Right atrium auricular region (tissue), 2 donors: ENCODE data around the gene CPED1. TPM values are rescaled to one million over a fixed set of nuclear protein-coding genes. Genes with fewer than 3 reads are reported as not detected.

Source experiments
- DNase-seq: peaks from one replicate; pipeline ENCODE4 v3.0.0-alpha.2; 2019; ENCODE audit warnings: low spot score
- H3K27ac ChIP-seq, 2 donors: fragments of 200-600 bp; sonication (generic); 1 replicate in 1 of 2; 2 replicates in 1 of 2; pipeline ENCODE4 v1.5.1; 2016 to 2019
- H3K27me3 ChIP-seq, 2 donors: fragments of 200-600 bp; sonication (generic); one replicate each; pipeline versions ENCODE4 v1.5.1 to v1.6.0; 2017 to 2019
- H3K36me3 ChIP-seq: fragments of 200-600 bp; sonication (generic); one replicate; pipeline ENCODE4 v1.5.1; 2016
- H3K4me1 ChIP-seq, 2 donors: fragments of 200-600 bp; sonication (generic); one replicate each; pipeline versions ENCODE4 v1.5.1 to v1.6.0; 2017 to 2019
- H3K4me3 ChIP-seq, 2 donors: fragments of 200-600 bp; sonication (generic); 1 replicate in 1 of 2; 2 replicates in 1 of 2; pipeline ENCODE4 v1.5.1; 2017 to 2019; ENCODE audit warnings: mild to moderate bottlenecking in 1 of 2, moderate library complexity in 1 of 2
- H3K9me3 ChIP-seq, 2 donors: fragments of 200-600 bp; sonication (generic); one replicate each; pipeline ENCODE4 v1.5.1; 2019
- CTCF ChIP-seq, 2 donors: fragments of 200-600 bp; sonication (generic); IDR thresholded peaks; one replicate each; pipeline ENCODE4 v1.5.1; 2019; ENCODE audit warnings: antibody characterized with exemption in 2 of 2
- total RNA-seq, 2 donors: library from RNA; depleted of rRNA; stranded (reverse); fragments of >200 nt; gene quantifications; one replicate each; pipeline ENCODE4 v1.1.0, GENCODE V29; 2016

The CPED1 gene
- total RNA-seq, 2 donors from 2014 or later = 13.8 to 19.0 TPM

- peaks cover 11% of the 10 kb centered on the region for H3K36me3 ChIP-seq
- H3K27me3 ChIP-seq = no peaks in the 10 kb centered on the region
- H3K4me1 ChIP-seq = no peaks in the 10 kb centered on the region
- DNase-seq = no peak
- H3K4me3 ChIP-seq = no peak overlapping the region
- no peak overlapping the region for H3K27ac ChIP-seq
- no peaks in the 10 kb centered on the region for H3K9me3 ChIP-seq
- TF ChIP-seq CTCF (IDR thresholded peaks at IDR 0.05) = no peak
Observed at GRCh38 chr7:121133444-121133843, 144.9 kb downstream of the CPED1 start.

- TF ChIP-seq CTCF (IDR thresholded peaks at IDR 0.05) = no peak
- DNase-seq = no peak
- H3K27ac ChIP-seq = no peak overlapping the region
- no peaks in the 10 kb centered on the region for H3K9me3 ChIP-seq
- H3K4me3 ChIP-seq = no peak overlapping the region
- peaks cover 26% of the 10 kb centered on the region for H3K36me3 ChIP-seq
- no peaks in the 10 kb centered on the region for H3K27me3 ChIP-seq
- no peaks in the 10 kb centered on the region for H3K4me1 ChIP-seq
Observed at GRCh38 chr7:121137580-121137979, 149.1 kb downstream of the CPED1 start.

GRCh38 chr7:121138262-121138933 is 149.9 kb downstream of the CPED1 start:
- Histone ChIP-seq H3K36me3 (peaks cover 27% of the 10 kb centered on the region), H3K9me3 (no peaks in the 10 kb centered on the region), H3K4me1 (no peaks in the 10 kb centered on the region), H3K27ac (no peak overlapping the region), H3K27me3 (no peaks in the 10 kb centered on the region), H3K4me3 (no peak overlapping the region)
- DNase-seq = no peak
- TF ChIP-seq CTCF (IDR thresholded peaks at IDR 0.05) = no peak

GRCh38 chr7:121139427-121139826 is 150.9 kb downstream of the CPED1 start:
- Histone ChIP-seq H3K27me3 (no peaks in the 10 kb centered on the region), H3K36me3 (peaks cover 27% of the 10 kb centered on the region), H3K4me1 (no peaks in the 10 kb centered on the region), H3K9me3 (no peaks in the 10 kb centered on the region), H3K27ac (no peak overlapping the region), H3K4me3 (no peak overlapping the region)
- DNase-seq = no peak
- no peak for TF ChIP-seq CTCF (IDR thresholded peaks at IDR 0.05)

- Histone ChIP-seq H3K4me1 (no peaks in the 10 kb centered on the region), H3K27me3 (no peaks in the 10 kb centered on the region), H3K36me3 (peaks cover 27% of the 10 kb centered on the region), H3K4me3 (no peak overlapping the region), H3K9me3 (no peaks in the 10 kb centered on the region), H3K27ac (no peak overlapping the region)
- TF ChIP-seq CTCF (IDR thresholded peaks at IDR 0.05) = no peak
- DNase-seq = no peak
Observed at GRCh38 chr7:121140790-121141189, 152.3 kb downstream of the CPED1 start.

GRCh38 chr7:121151774-121152221 is 163.3 kb downstream of the CPED1 start:
- H3K27me3 ChIP-seq = no peaks in the 10 kb centered on the region
- DNase-seq = no peak
- no peak overlapping the region for H3K4me3 ChIP-seq
- H3K4me1 ChIP-seq = no peaks in the 10 kb centered on the region
- TF ChIP-seq CTCF (IDR thresholded peaks at IDR 0.05) = no peak
- no peaks in the 10 kb centered on the region for H3K9me3 ChIP-seq
- H3K27ac ChIP-seq = no peak overlapping the region
- no peaks in the 10 kb centered on the region for H3K36me3 ChIP-seq
